ENCODE results near the gene OR2AG1.

DNA sequence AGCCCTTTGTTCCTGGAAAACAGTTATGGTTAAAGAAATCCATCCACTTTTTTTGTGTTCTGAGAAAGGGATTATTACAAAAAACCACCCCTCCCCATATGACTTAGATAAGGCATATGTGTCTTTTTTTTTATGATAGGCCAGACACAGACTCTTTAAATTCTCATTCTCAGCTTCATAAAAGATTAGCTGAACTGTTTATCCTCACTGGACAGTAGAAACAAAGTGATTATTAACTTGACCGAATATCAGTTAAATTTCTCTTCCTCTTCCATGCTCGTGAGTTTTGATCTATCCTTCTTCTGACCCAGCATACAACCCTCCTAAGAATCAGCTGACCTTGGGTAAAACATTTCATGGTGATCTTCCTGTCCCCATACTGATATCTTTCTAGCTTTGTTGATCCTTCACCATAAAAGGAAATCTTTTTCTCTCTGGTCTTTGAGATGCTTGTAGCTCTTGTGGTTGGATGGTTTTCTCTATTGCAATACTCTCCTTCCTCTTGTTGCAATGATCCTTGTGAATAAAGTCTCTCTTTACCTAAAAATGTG lies 37.3 kb upstream of the OR2AG1 start:
- no peak for TF ChIP-seq EZH2 (IDR thresholded peaks at IDR 0.05; ENCODE audit: low read length)
- TF ChIP-seq, protein P1, sequence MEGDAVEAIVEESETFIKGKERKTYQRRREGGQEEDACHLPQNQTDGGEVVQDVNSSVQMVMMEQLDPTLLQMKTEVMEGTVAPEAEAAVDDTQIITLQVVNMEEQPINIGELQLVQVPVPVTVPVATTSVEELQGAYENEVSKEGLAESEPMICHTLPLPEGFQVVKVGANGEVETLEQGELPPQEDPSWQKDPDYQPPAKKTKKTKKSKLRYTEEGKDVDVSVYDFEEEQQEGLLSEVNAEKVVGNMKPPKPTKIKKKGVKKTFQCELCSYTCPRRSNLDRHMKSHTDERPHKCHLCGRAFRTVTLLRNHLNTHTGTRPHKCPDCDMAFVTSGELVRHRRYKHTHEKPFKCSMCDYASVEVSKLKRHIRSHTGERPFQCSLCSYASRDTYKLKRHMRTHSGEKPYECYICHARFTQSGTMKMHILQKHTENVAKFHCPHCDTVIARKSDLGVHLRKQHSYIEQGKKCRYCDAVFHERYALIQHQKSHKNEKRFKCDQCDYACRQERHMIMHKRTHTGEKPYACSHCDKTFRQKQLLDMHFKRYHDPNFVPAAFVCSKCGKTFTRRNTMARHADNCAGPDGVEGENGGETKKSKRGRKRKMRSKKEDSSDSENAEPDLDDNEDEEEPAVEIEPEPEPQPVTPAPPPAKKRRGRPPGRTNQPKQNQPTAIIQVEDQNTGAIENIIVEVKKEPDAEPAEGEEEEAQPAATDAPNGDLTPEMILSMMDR (optimal IDR thresholded peaks at IDR 0.05 in 1 of 3, IDR thresholded peaks at IDR 0.05 in 1 of 3, conservative IDR thresholded peaks at IDR 0.05 in 1 of 3; ENCODE audit: extremely low read depth in 1 of 3, insufficient read depth in 2 of 3, low read length in 3 of 3): no peak
